Stimulated activated CD8-positive, alpha-beta memory T cell treated with anti-CD3 and anti-CD28 coated beads, Interleukin-2, amount 100 ng/mL, for 48 hours (primary cell): ENCODE measurements around the gene CHDH.

Source experiments
- DNase-seq, 2 donors: peaks; one replicate each; pipeline ENCODE4 v3.0.0-alpha.2; 2020; ENCODE audit warnings: low read depth in 2 of 2

The CHDH gene

GRCh38 chr3:53789459-53789858 lies 56.8 kb downstream of the CHDH start:
- no peak for DNase-seq

GRCh38 chr3:53788038-53788437 lies 58.2 kb downstream of the CHDH start:
- no peak for DNase-seq

- DNase-seq: no peak
Observed at GRCh38 chr3:53787016-53787415, 59.2 kb downstream of the CHDH start.

- DNase-seq: no peak
Observed at GRCh38 chr3:53780806-53781205, 65.4 kb downstream of the CHDH start.

- no peak for DNase-seq
Observed at GRCh38 chr3:53780171-53780570, 66.0 kb downstream of the CHDH start.

GRCh38 chr3:53778153-53778552 lies 68.1 kb downstream of the CHDH start:
- DNase-seq: no peak

GRCh38 chr3:53777468-53777867 lies 68.8 kb downstream of the CHDH start:
- no peak for DNase-seq

GRCh38 chr3:53776494-53777101 lies 69.6 kb downstream of the CHDH start:
- DNase-seq: no peak

- no peak for DNase-seq
Observed at GRCh38 chr3:53775834-53776251, 70.4 kb downstream of the CHDH start.

- no peak for DNase-seq
Observed at GRCh38 chr3:53775018-53775417, 71.2 kb downstream of the CHDH start.

- DNase-seq: no peak
Observed at GRCh38 chr3:53774414-53774813, 71.8 kb downstream of the CHDH start.

GRCh38 chr3:53773611-53774368 lies 72.4 kb downstream of the CHDH start:
- no peak for DNase-seq

GRCh38 chr3:53773021-53773436 lies 73.2 kb downstream of the CHDH start:
- DNase-seq: no peak

- no peak for DNase-seq
Observed at GRCh38 chr3:53772562-53772961, 73.7 kb downstream of the CHDH start.

- no peak for DNase-seq
Observed at GRCh38 chr3:53768478-53769459, 77.5 kb downstream of the CHDH start.

GRCh38 chr3:53766706-53767105 lies 79.5 kb downstream of the CHDH start:
- no peak for DNase-seq

- DNase-seq: no peak
Observed at GRCh38 chr3:53765753-53766152, 80.5 kb downstream of the CHDH start.

- DNase-seq: no peak
Observed at GRCh38 chr3:53764026-53764775, 82.0 kb downstream of the CHDH start.

- no peak for DNase-seq
Observed at GRCh38 chr3:53763353-53763752, 82.9 kb downstream of the CHDH start.
